IMR-90 (cell line): Measurements from ENCODE around the gene TELO2. TPM values are rescaled to one million over a fixed set of nuclear protein-coding genes. Genes with fewer than 3 reads are reported as not detected.

ENCODE experiments used
- ATAC-seq: fragments of 200-7000 bp; cut with Tn5 transposase; 2 replicates; pipeline ENCODE4 v1.9.1; 2020; ENCODE audit warnings: low read depth, mild to moderate bottlenecking, moderate library complexity
- BruUV-seq: library from RNA; stranded (reverse); fragments of 400-500 nt; replicated peaks from 2 replicates; lab custom pipeline; 2021; lab: Mats Ljungman, UMichigan
- CTCF ChIA-PET: fragments of 300-600 bp; formaldehyde crosslinking; extraction: SDS; loops from one replicate; lab custom pipeline; 2021; ENCODE audit warnings: antibody characterized with exemption; lab: Yijun Ruan, JAX
- POLR2A ChIA-PET: fragments of 300-600 bp; sonication (Branson Sonifier 250); formaldehyde crosslinking; loops from one replicate; lab custom pipeline; 2022; ENCODE audit warnings: antibody characterized with exemption; ENCODE audit not compliant: unreplicated experiment; lab: Charles Lee
- DNase-seq: peaks from one replicate; pipeline ENCODE4 v3.0.0; 2013
- H2AFZ ChIP-seq: replicated peaks from 2 replicates; pipeline ENCODE3; 2013; ENCODE audit warnings: low read length, mild to moderate bottlenecking; ENCODE audit not compliant: poor library complexity
- H2AK5ac ChIP-seq: 2 replicates; pipeline ENCODE4 v1.6.1; 2013; ENCODE audit warnings: low read depth, low read length, inconsistent platforms
- H2AK9ac ChIP-seq: replicated peaks from 2 replicates; pipeline ENCODE3; 2013; ENCODE audit warnings: mild to moderate bottlenecking, low read depth, low read length, moderate library complexity; ENCODE audit not compliant: poor library complexity
- H2BK120ac ChIP-seq: 2 replicates; pipeline ENCODE4 v1.6.1; 2013; ENCODE audit warnings: low read depth, low read length, inconsistent platforms
- H2BK15ac ChIP-seq: 3 replicates; pipeline ENCODE4 v1.6.1; 2013; ENCODE audit warnings: low read depth, low read length, inconsistent platforms
- H2BK20ac ChIP-seq: 2 replicates; pipeline ENCODE4 v1.6.1; 2013; ENCODE audit warnings: low read depth, mild to moderate bottlenecking, inconsistent platforms, low read length, moderate library complexity
- H2BK5ac ChIP-seq: 2 replicates; pipeline ENCODE4 v1.6.1; 2013; ENCODE audit warnings: mild to moderate bottlenecking, low read depth, low read length, inconsistent platforms; ENCODE audit not compliant: poor library complexity, severe bottlenecking
- H3K14ac ChIP-seq: replicated peaks from 2 replicates; pipeline ENCODE4 v1.6.1; 2013; ENCODE audit warnings: low read depth, low read length, inconsistent platforms
- H3K18ac ChIP-seq: 2 replicates; pipeline ENCODE4 v1.6.1; 2013; ENCODE audit warnings: low read depth, low read length, control low read depth
- H3K23ac ChIP-seq: 2 replicates; pipeline ENCODE4 v1.6.1; 2013; ENCODE audit warnings: low read depth, low read length, inconsistent platforms
- H3K27ac ChIP-seq: 2 replicates; pipeline ENCODE4 v1.5.1; 2013; ENCODE audit warnings: mild to moderate bottlenecking, control low read depth, low read length; ENCODE audit not compliant: insufficient read depth
- H3K27me3 ChIP-seq: 2 replicates; pipeline ENCODE4 v1.6.1; 2013; ENCODE audit warnings: low read length; ENCODE audit not compliant: control insufficient read depth, insufficient read depth
- H3K36me3 ChIP-seq: 2 replicates; pipeline ENCODE4 v1.6.1; 2013; ENCODE audit warnings: low read length, mixed read lengths; ENCODE audit not compliant: control insufficient read depth, insufficient read depth
- H3K4ac ChIP-seq: 2 replicates; pipeline ENCODE4 v1.6.1; 2013; ENCODE audit warnings: low read depth, low read length, inconsistent platforms
- H3K4me1 ChIP-seq: 2 replicates; pipeline ENCODE4 v1.6.1; 2013; ENCODE audit warnings: low read length, mixed read lengths; ENCODE audit not compliant: control insufficient read depth, insufficient read depth
- H3K4me2 ChIP-seq: 2 replicates; pipeline ENCODE4 v1.6.1; 2013; ENCODE audit warnings: low read depth, mild to moderate bottlenecking, control low read depth, low read length, moderate library complexity
- H3K4me3 ChIP-seq: 2 replicates; pipeline ENCODE4 v1.5.1; 2013; ENCODE audit warnings: low read depth, mild to moderate bottlenecking, control low read depth, low read length, moderate library complexity; ENCODE audit not compliant: insufficient read depth
- H3K56ac ChIP-seq: 2 replicates; pipeline ENCODE4 v1.6.1; 2013; ENCODE audit warnings: low read length, inconsistent platforms; ENCODE audit not compliant: insufficient read depth; ENCODE audit errors: extremely low read depth
- H3K79me1 ChIP-seq, 2 experiments: 2 replicates each; pipeline ENCODE4 v1.6.1; 2013; ENCODE audit warnings: low read length in 2 of 2, inconsistent platforms in 1 of 2, low read depth in 1 of 2
- H3K9ac ChIP-seq: 2 replicates; pipeline ENCODE4 v1.6.1; 2013; ENCODE audit warnings: low read depth, low read length, control low read depth
- H3K9me1 ChIP-seq: 2 replicates; pipeline ENCODE4 v1.6.1; 2013; ENCODE audit warnings: low read length, inconsistent platforms; ENCODE audit not compliant: insufficient read depth
- H3K9me3 ChIP-seq: 2 replicates; pipeline ENCODE4 v1.6.1; 2013; ENCODE audit warnings: low read length; ENCODE audit not compliant: control insufficient read depth, insufficient read depth
- H4K20me1 ChIP-seq: 2 replicates; pipeline ENCODE4 v1.6.1; 2013; ENCODE audit warnings: low read length, inconsistent platforms; ENCODE audit not compliant: insufficient read depth
- H4K5ac ChIP-seq: 2 replicates; pipeline ENCODE4 v1.6.1; 2013; ENCODE audit warnings: mild to moderate bottlenecking, low read depth, low read length, control low read depth
- H4K8ac ChIP-seq, 2 experiments: 2 replicates each; pipeline ENCODE4 v1.6.1; 2013; ENCODE audit warnings: low read depth in 2 of 2, low read length in 2 of 2, control low read depth in 1 of 2, inconsistent platforms in 1 of 2
- H4K91ac ChIP-seq: 2 replicates; pipeline ENCODE4 v1.6.1; 2013; ENCODE audit warnings: low read depth, low read length, inconsistent platforms; ENCODE audit not compliant: insufficient read depth
- BHLHE40 ChIP-seq: fragments of 150-350 bp; IDR thresholded peaks from 2 replicates; pipeline ENCODE4 v1.6.1; 2016; ENCODE audit warnings: mild to moderate bottlenecking, low read depth, low read length
- CHD1 ChIP-seq: IDR thresholded peaks from 2 replicates; pipeline ENCODE4 v1.6.1; 2012; ENCODE audit warnings: low read depth, low read length, improper control_type of control experiment
- FOS ChIP-seq: fragments of 150-350 bp; IDR thresholded peaks from 2 replicates; pipeline ENCODE4 v1.6.1; 2016; ENCODE audit warnings: low read depth, low read length
- MAFK ChIP-seq: IDR thresholded peaks from 2 replicates; pipeline ENCODE4 v1.6.1; 2012; ENCODE audit warnings: low read depth, low read length, improper control_type of control experiment
- MAZ ChIP-seq: IDR thresholded peaks from 2 replicates; pipeline ENCODE4 v1.6.1; 2012; ENCODE audit warnings: low read depth, mild to moderate bottlenecking, low read length, improper control_type of control experiment, moderate library complexity, borderline replicate concordance
- MXI1 ChIP-seq: IDR thresholded peaks from 2 replicates; pipeline ENCODE4 v1.6.1; 2012; ENCODE audit warnings: low read depth, mild to moderate bottlenecking, low read length, moderate library complexity, borderline replicate concordance
- NFE2L2 ChIP-seq: fragments of 150-350 bp; IDR thresholded peaks from 2 replicates; pipeline ENCODE4 v1.6.1; 2016; ENCODE audit warnings: low read depth, mild to moderate bottlenecking, low read length
- RFX5 ChIP-seq: IDR thresholded peaks from 2 replicates; pipeline ENCODE4 v1.8.0; 2012; ENCODE audit warnings: low read depth, mild to moderate bottlenecking, low read length, moderate library complexity
- USF2 ChIP-seq: fragments of 150-350 bp; IDR thresholded peaks from 2 replicates; pipeline ENCODE4 v1.6.1; 2017; ENCODE audit warnings: mild to moderate bottlenecking, antibody characterized with exemption, low read length, low read depth
- WGBS, 2 experiments: methylation state at CpG; one replicate each; pipeline versions ENCODE4 v1.1.5 to v1.1.7; 2013; ENCODE audit warnings: missing lambda C conversion rate in 2 of 2; ENCODE audit not compliant: insufficient read length in 1 of 2; ENCODE audit errors: extremely low coverage in 2 of 2; 5-methylcytosine and 5-hydroxymethylcytosine counted together
- dilution Hi-C: fragments of 300-500 bp; cut with HindIII; formaldehyde crosslinking; loops from one replicate; pipeline ENCODE4 v1.14.3; 2018; ENCODE audit warnings: low sequenced_read_pairs; ENCODE audit not compliant: unreplicated experiment
- in situ Hi-C: fragments of 300-500 bp; cut with MboI; formaldehyde crosslinking; loops from 3 replicates; pipeline ENCODE4 v1.14.3; 2019; ENCODE audit warnings: low sequenced_read_pairs, inconsistent platforms, mixed read lengths
- intact Hi-C: fragments of 100-400 bp; cut with micrococcal nuclease; formaldehyde crosslinking; loops from 2 replicates; pipeline ENCODE4 v1.10.0; 2022
- polyA plus RNA-seq, 3 experiments: library from polyadenylated mRNA; depleted of rRNA; stranded (reverse); fragments of >200 nt; gene quantifications; 2 replicates each; pipeline ENCODE4 v1.2.3, GENCODE V29; 2012; ENCODE audit warnings: low replicate concordance in 1 of 3
- total RNA-seq: library from RNA; depleted of rRNA; stranded (reverse); fragments of >200 nt; gene quantifications from 2 replicates; pipeline ENCODE4 v1.2.3, GENCODE V29; 2012

Gene TELO2
- total and polyA plus RNA-seq, 2 of the 4 experiments (the other 2 are of a cell fraction), result 6.6 to 26.6 TPM

DNA sequence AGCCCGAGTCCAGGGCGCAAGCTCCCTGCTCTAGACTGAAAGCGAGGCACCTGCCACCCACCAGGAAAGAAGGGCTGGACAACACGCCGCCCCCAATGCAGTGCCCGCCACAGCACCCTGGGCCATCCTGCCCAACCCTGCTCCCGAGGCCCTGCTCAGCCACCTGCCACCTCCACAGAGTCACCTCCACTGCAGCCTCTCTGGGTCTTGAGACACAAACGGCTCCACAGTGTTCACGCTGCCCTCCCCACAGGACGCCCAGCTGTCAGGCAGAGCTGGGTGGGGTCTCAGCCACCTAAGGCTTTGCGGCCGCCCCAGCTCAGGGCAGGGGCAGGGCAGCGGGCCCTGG is 27.6 kb upstream of the TELO2 start:
- H3K4me1 ChIP-seq, result no peaks in the 10 kb centered on the region
- H4K5ac ChIP-seq, result no peak overlapping the region
- no peak overlapping the region for H3K27ac ChIP-seq
- TF ChIP-seq RFX5 (no peak), MAZ (no peak), NFE2L2 (no peak), CHD1 (no peak), MXI1 (no peak), MAFK (no peak), USF2 (no peak), FOS (no peak), BHLHE40 (no peak)
- H2BK20ac ChIP-seq, result no peak overlapping the region
- no peak overlapping the region for H3K4ac ChIP-seq
- in situ Hi-C loops (no loop called here), intact Hi-C loops (no loop called here), dilution Hi-C loops (no loop called here)
- no peak overlapping the region for H3K56ac ChIP-seq
- BruUV-seq, result no TSS peak
- no peak overlapping the region for H2AK9ac ChIP-seq
- H4K20me1 ChIP-seq, result peaks cover 32% of the 10 kb centered on the region
- H2AK5ac ChIP-seq, result no peak overlapping the region
- H4K8ac ChIP-seq, result no peak overlapping the region
- DNase-seq (no peak), ATAC-seq (no peak)
- no peaks in the 10 kb centered on the region for H3K27me3 ChIP-seq
- peaks cover 5% of the 10 kb centered on the region; the same call in 1 of the 2 replicates for H3K9me1 ChIP-seq
- H4K91ac ChIP-seq, result no peak overlapping the region
- H3K4me3 ChIP-seq, result no peak overlapping the region
- no peak overlapping the region for H3K4me2 ChIP-seq
- H3K18ac ChIP-seq, result no peak overlapping the region
- ChIA-PET POLR2A (no interaction called here), CTCF (no interaction called here)
- no peaks in the 10 kb centered on the region for H3K9me3 ChIP-seq
- H2AFZ ChIP-seq, result no peak overlapping the region
- 80% methylated on average over 3 of the region's 13 CpGs; no CpG with 5 or more reads in 1 of the 2 experiments for WGBS, 2 experiments
- no peak overlapping the region for H3K14ac ChIP-seq
- no peak overlapping the region for H3K23ac ChIP-seq
- no peak overlapping the region for H3K9ac ChIP-seq
- peaks cover 20 to 44% of the 10 kb centered on the region in 2 experiments for H3K79me1 ChIP-seq
- H2BK15ac ChIP-seq, result no peak overlapping the region
- H2BK5ac ChIP-seq, result no peak overlapping the region
- H3K36me3 ChIP-seq, result peaks cover 25% of the 10 kb centered on the region
- no peak overlapping the region for H2BK120ac ChIP-seq
